Measurements from ENCODE around the gene GTF2H1.

GRCh38 chr11:18319914-18320313 lies 2.5 kb upstream of the GTF2H1 start:
- TF ChIP-seq PAX5 (IDR thresholded peaks at IDR 0.05; ENCODE audit: insufficient read depth, low read length, severe bottlenecking) (no peak), POLR2A (IDR thresholded peaks at IDR 0.05; ENCODE audit: low read depth, low read length) (no peak), SPI1 (IDR thresholded peaks at IDR 0.05; ENCODE audit: low read depth, low read length) (no peak), POLR2AphosphoS5 (IDR thresholded peaks at IDR 0.05; ENCODE audit: low read depth, low read length) (no peak)
